GM12872 (cell line): ENCODE data around the gene HSD3B1.

Experiments used
- CTCF ChIP-seq: IDR thresholded peaks from 3 replicates; pipeline ENCODE4 v1.5.1; 2011; ENCODE audit warnings: low read depth, mild to moderate bottlenecking, low read length, moderate library complexity; ENCODE audit not compliant: insufficient read depth

HSD3B1 gene

GRCh38 chr1:119544165-119544762, 37.3 kb downstream of the HSD3B1 start:
- TF ChIP-seq CTCF, result peak; percentile 74

- no peak for TF ChIP-seq CTCF
Observed at GRCh38 chr1:119546641-119547040, 39.6 kb downstream of the HSD3B1 start.

GRCh38 chr1:119547306-119547705, 40.3 kb downstream of the HSD3B1 start:
- TF ChIP-seq CTCF, result no peak

GRCh38 chr1:119547805-119548204, 40.8 kb downstream of the HSD3B1 start:
- TF ChIP-seq CTCF, result no peak

GRCh38 chr1:119549719-119550132, 42.7 kb downstream of the HSD3B1 start:
- peak; percentile 66 for TF ChIP-seq CTCF

GRCh38 chr1:119550381-119550780, 43.4 kb downstream of the HSD3B1 start:
- TF ChIP-seq CTCF, result no peak

- TF ChIP-seq CTCF, result no peak
Observed at GRCh38 chr1:119551218-119551617, 44.2 kb downstream of the HSD3B1 start.
